Measurements from ENCODE around the gene NOP53.

Gene NOP53

DNA sequence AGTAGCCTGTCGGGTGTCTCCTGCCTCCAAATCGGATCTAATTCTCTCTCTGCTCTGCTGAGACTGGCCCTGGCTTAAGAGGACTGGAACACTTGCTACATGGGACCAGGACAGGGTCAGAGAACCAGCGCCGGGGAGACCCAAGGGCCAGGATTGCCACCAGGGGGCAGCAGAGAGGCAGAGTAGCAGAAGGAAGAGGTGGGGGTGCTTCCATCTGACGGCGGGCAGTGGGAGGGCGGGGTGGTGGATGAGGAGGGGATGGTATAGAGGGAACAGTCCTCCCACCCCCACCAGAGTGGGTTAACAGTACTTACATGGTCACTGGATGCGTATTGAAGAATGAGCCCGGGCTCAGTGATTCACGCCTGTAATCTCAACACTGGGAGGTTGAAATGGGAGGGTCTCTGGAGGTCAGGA is 45.1 kb downstream of the NOP53 start:
- no peaks in the 10 kb centered on the region for H3K79me2 ChIP-seq (ENCODE audit: insufficient read depth, low read length)
- TF ChIP-seq, protein P1, sequence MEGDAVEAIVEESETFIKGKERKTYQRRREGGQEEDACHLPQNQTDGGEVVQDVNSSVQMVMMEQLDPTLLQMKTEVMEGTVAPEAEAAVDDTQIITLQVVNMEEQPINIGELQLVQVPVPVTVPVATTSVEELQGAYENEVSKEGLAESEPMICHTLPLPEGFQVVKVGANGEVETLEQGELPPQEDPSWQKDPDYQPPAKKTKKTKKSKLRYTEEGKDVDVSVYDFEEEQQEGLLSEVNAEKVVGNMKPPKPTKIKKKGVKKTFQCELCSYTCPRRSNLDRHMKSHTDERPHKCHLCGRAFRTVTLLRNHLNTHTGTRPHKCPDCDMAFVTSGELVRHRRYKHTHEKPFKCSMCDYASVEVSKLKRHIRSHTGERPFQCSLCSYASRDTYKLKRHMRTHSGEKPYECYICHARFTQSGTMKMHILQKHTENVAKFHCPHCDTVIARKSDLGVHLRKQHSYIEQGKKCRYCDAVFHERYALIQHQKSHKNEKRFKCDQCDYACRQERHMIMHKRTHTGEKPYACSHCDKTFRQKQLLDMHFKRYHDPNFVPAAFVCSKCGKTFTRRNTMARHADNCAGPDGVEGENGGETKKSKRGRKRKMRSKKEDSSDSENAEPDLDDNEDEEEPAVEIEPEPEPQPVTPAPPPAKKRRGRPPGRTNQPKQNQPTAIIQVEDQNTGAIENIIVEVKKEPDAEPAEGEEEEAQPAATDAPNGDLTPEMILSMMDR (conservative IDR thresholded peaks at IDR 0.05; ENCODE audit: low read length): peak; percentile 95
- no peak for TF ChIP-seq EZH2phosphoT487 (IDR thresholded peaks at IDR 0.05; ENCODE audit: borderline replicate concordance)
- H3K36me3 ChIP-seq (ENCODE audit: insufficient read depth, low read length): peaks cover 4% of the 10 kb centered on the region; the same call in 1 of the 2 replicates
- H3K4me3 ChIP-seq (ENCODE audit: low read length, poor library complexity, severe bottlenecking): no peak overlapping the region
- no peaks in the 10 kb centered on the region for H3K9me2 ChIP-seq (replicated peaks; ENCODE audit: low read depth, low read length)
- no peaks in the 10 kb centered on the region for H3K27me3 ChIP-seq (ENCODE audit: insufficient read depth, low read length, poor library complexity, severe bottlenecking)
- peaks cover 4% of the 10 kb centered on the region; the same call in 1 of the 2 replicates for H3K9me3 ChIP-seq (ENCODE audit: insufficient read depth, low read depth, low read length)
- H3K4me2 ChIP-seq (ENCODE audit: low read depth, low read length, poor library complexity, severe bottlenecking): no peak overlapping the region
- H4K20me1 ChIP-seq (ENCODE audit: insufficient read depth, low read length, poor library complexity, severe bottlenecking): no peaks in the 10 kb centered on the region
- no peak overlapping the region for H3K9ac ChIP-seq (ENCODE audit: low read depth, low read length, poor library complexity, severe bottlenecking)
- no peaks in the 10 kb centered on the region for H3F3A ChIP-seq (ENCODE audit: low read depth)
- H3K4me1 ChIP-seq (ENCODE audit: insufficient read depth, low read length, poor library complexity, severe bottlenecking): no peaks in the 10 kb centered on the region
- no peak overlapping the region for H2AFZ ChIP-seq (ENCODE audit: low read length)

DNA sequence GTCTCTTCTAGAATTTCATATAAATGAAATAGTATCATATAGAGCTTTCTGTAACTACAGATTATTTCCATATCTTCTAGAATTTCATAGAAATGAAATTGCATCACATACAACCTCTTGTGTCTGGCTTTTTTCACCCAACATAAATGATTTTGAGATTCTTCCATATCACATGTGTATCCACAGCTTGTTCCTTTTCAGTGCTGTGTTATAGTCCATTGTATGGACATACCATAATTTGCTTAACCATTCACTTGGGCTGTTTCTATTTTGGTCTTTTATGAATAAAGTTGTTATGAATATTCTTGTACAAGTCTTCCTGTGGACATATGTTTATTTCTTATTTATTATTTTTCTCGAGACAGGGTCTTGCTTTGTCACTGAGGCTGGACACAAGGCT is 47.3 kb downstream of the NOP53 start:
- Histone ChIP-seq H3K4me1 (ENCODE audit: insufficient read depth, low read length, poor library complexity, severe bottlenecking) (no peaks in the 10 kb centered on the region), H3K9me2 (replicated peaks; ENCODE audit: low read depth, low read length) (no peaks in the 10 kb centered on the region), H3K9ac (ENCODE audit: low read depth, low read length, poor library complexity, severe bottlenecking) (no peak overlapping the region), H3K4me3 (ENCODE audit: low read length, poor library complexity, severe bottlenecking) (no peak overlapping the region), H3K4me2 (ENCODE audit: low read depth, low read length, poor library complexity, severe bottlenecking) (no peak overlapping the region), H3K9me3 (ENCODE audit: insufficient read depth, low read depth, low read length) (peaks cover 4% of the 10 kb centered on the region; the same call in 1 of the 2 replicates), H3K36me3 (ENCODE audit: insufficient read depth, low read length) (no peaks in the 10 kb centered on the region), H4K20me1 (ENCODE audit: insufficient read depth, low read length, poor library complexity, severe bottlenecking) (no peaks in the 10 kb centered on the region), H3F3A (ENCODE audit: low read depth) (no peaks in the 10 kb centered on the region), H2AFZ (ENCODE audit: low read length) (no peak overlapping the region), H3K79me2 (ENCODE audit: insufficient read depth, low read length) (no peaks in the 10 kb centered on the region), H3K27me3 (ENCODE audit: insufficient read depth, low read length, poor library complexity, severe bottlenecking) (no peaks in the 10 kb centered on the region)
- no peak for TF ChIP-seq EZH2phosphoT487 (IDR thresholded peaks at IDR 0.05; ENCODE audit: borderline replicate concordance)
- TF ChIP-seq, protein P1 (conservative IDR thresholded peaks at IDR 0.05; ENCODE audit: low read length): no peak

DNA sequence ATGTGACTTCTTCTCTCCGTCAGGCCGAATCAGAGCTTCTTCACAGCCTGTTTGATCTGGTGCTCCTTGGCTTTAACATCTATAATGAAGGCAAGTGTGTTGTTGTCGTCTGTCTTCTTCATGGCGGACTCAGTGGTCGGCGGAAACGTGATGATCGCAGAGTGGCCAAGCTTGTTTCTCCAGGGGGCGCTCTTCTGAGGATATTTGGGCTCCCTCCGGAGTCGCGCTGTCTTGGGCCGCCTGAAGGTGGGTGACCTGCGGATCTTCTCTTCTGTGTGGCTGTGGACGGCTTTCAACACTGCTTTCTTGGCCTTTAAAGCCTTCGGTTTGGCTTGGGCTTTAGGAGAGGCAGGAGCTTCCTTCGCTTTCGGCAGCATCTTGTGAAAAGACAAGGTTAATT is 49.2 kb downstream of the NOP53 start:
- Histone ChIP-seq H3K9ac (ENCODE audit: low read depth, low read length, poor library complexity, severe bottlenecking) (no peak overlapping the region), H3K4me2 (ENCODE audit: low read depth, low read length, poor library complexity, severe bottlenecking) (no peak overlapping the region), H3K4me3 (ENCODE audit: low read length, poor library complexity, severe bottlenecking) (no peak overlapping the region), H3K36me3 (ENCODE audit: insufficient read depth, low read length) (no peaks in the 10 kb centered on the region), H3K9me2 (replicated peaks; ENCODE audit: low read depth, low read length) (no peaks in the 10 kb centered on the region), H2AFZ (ENCODE audit: low read length) (no peak overlapping the region), H3F3A (ENCODE audit: low read depth) (no peaks in the 10 kb centered on the region), H3K4me1 (ENCODE audit: insufficient read depth, low read length, poor library complexity, severe bottlenecking) (no peaks in the 10 kb centered on the region), H3K27me3 (ENCODE audit: insufficient read depth, low read length, poor library complexity, severe bottlenecking) (no peaks in the 10 kb centered on the region), H3K79me2 (ENCODE audit: insufficient read depth, low read length) (no peaks in the 10 kb centered on the region), H3K9me3 (ENCODE audit: insufficient read depth, low read depth, low read length) (peaks cover 4% of the 10 kb centered on the region; the same call in 1 of the 2 replicates), H4K20me1 (ENCODE audit: insufficient read depth, low read length, poor library complexity, severe bottlenecking) (no peaks in the 10 kb centered on the region)
- no peak for TF ChIP-seq EZH2phosphoT487 (IDR thresholded peaks at IDR 0.05; ENCODE audit: borderline replicate concordance)
- TF ChIP-seq, protein P1 (conservative IDR thresholded peaks at IDR 0.05; ENCODE audit: low read length): peak; percentile 30
